HG02763 (cell line): Measurements from ENCODE around the gene RASA3.
A peak's percentile ranks its signal among the peaks of the same experiment; 100 is the strongest.
"Not testable (repeated sequence)": the region's sequence is repeated elsewhere in the genome, so short reads cannot be mapped to it uniquely, and the experiment has no call there.

Experiments
- ATAC-seq: cut with Tn5 transposase; IDR thresholded peaks from one replicate; pipeline ENCODE4 v1.9.1; 2021; ENCODE audit warnings: mild to moderate bottlenecking, moderate library complexity; ENCODE audit not compliant: unreplicated experiment

Gene RASA3

GRCh38 chr13:114157869-114158495, 25.6 kb upstream of the RASA3 start:
- no peak for ATAC-seq

- no peak for ATAC-seq
Measured at GRCh38 chr13:114155926-114156883, 23.8 kb upstream of the RASA3 start.

GRCh38 chr13:114155320-114155719, 22.9 kb upstream of the RASA3 start:
- ATAC-seq: no peak

- no peak for ATAC-seq
Measured at GRCh38 chr13:114154476-114154875, 22.1 kb upstream of the RASA3 start.

GRCh38 chr13:114153485-114154080, 21.2 kb upstream of the RASA3 start:
- ATAC-seq: no peak

- no peak for ATAC-seq
Measured at GRCh38 chr13:114152831-114153371, 20.5 kb upstream of the RASA3 start.

GRCh38 chr13:114152285-114152645, 19.8 kb upstream of the RASA3 start:
- ATAC-seq: no peak

- no peak for ATAC-seq
Measured at GRCh38 chr13:114151565-114152284, 19.3 kb upstream of the RASA3 start.

- no peak for ATAC-seq
Measured at GRCh38 chr13:114151031-114151430, 18.6 kb upstream of the RASA3 start.

- ATAC-seq: no peak
Measured at GRCh38 chr13:114149774-114150740, 17.6 kb upstream of the RASA3 start.

GRCh38 chr13:114148886-114149285, 16.5 kb upstream of the RASA3 start:
- not testable (repeated sequence) for ATAC-seq

GRCh38 chr13:114148521-114148855, 16.1 kb upstream of the RASA3 start:
- ATAC-seq: peak; percentile 75

GRCh38 chr13:114147803-114148520, 15.5 kb upstream of the RASA3 start:
- ATAC-seq: peak; percentile 19

GRCh38 chr13:114146629-114147028, 14.2 kb upstream of the RASA3 start:
- ATAC-seq: no peak

- no peak for ATAC-seq
Measured at GRCh38 chr13:114146173-114146572, 13.8 kb upstream of the RASA3 start.

GRCh38 chr13:114145722-114146121, 13.3 kb upstream of the RASA3 start:
- no peak for ATAC-seq

- no peak for ATAC-seq
Measured at GRCh38 chr13:114145256-114145655, 12.8 kb upstream of the RASA3 start.

GRCh38 chr13:114144606-114145244, 12.3 kb upstream of the RASA3 start:
- ATAC-seq: no peak
